Kidney capillary endothelial cell (primary cell): ENCODE measurements around the gene STK35.

ENCODE experiments used
- DNase-seq: peaks from one replicate; pipeline ENCODE4 v3.0.0-alpha.2; 2018; ENCODE audit warnings: low spot score

The STK35 gene

DNA sequence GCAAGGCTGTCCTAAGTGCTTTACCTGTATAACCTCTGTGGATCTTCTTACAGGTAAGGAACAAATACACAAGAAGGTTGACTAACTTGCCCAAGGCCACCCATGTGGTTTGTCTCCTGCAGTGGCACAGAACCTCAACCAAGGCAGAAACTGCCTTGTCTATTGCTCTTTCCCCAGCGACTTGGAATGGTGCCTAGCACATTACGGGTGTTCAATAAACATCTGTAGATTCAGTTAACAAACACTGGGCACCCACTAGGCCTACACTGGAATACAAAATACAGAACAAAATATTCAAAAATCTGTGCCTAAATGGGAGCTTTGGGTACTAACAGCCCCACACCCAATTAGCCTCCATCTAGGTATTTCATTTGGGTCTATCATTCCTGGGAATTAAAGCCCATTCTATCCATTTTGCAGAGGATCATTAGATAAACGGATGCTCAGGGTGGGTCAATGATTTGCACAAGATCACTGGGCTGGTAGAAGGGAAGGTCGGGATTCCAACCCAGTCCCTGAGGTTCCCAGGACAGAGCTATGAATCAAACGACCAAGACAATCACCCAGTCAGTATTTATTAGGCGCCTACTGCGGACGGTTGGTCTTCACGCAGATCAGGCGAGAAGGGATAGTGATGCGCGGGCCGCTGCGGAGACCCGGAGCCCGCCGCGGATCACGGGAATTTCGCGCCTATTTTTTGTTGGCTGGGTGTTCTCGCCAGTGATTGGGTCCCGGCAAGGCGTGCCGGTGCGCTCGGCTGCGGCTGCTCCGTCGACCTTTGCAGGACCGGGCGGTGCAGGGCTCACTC lies at the start of gene STK35:
TSS of gene STK35 (plus strand) at position 771 of the 808 bp plus-strand sequence. CDS start 55 bp downstream, outside the sequence.
- peak; percentile 35 for DNase-seq

DNA sequence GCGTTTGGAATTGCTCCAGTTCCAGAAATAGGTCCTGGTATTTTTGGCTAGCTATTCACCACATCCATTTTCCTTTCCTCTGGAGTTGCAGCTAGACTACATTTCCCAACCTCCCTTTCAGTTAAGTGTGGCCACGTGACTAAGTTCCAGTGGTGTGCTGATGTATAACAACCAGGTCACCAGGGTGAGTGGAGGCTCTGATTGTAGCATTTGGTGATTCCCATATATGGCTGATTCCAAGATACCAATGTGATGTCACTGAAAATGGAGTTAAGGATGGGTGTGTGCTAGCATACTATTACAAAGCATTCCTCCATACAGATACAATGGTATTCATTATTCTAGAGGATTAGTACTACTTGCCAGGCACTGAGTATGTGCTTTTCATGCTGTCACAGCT lies 49.7 kb upstream of the STK35 start:
- no peak for DNase-seq

GRCh38 chr20:2052741-2053140 lies 48.9 kb upstream of the STK35 start:
- no peak for DNase-seq

DNA sequence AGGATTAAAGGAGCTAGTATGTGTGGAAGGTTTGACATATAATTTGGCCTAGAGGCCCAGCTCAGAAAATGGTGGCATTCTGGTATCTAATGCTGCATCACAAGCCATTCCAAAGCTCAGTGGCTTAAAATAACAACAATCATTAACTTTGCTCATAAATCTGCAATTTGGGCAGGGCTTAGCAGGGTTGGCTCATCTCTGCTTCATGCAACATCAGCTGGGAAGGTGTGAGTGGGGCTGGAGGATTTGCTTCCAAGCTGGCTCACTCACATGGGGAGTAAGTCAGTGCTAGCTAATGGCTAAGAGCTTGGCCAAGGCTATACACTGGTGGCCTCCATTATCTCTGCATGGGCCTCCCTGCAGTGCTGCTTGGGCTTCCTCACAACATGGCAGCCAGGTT lies 48.0 kb upstream of the STK35 start:
- DNase-seq, result no peak

DNA sequence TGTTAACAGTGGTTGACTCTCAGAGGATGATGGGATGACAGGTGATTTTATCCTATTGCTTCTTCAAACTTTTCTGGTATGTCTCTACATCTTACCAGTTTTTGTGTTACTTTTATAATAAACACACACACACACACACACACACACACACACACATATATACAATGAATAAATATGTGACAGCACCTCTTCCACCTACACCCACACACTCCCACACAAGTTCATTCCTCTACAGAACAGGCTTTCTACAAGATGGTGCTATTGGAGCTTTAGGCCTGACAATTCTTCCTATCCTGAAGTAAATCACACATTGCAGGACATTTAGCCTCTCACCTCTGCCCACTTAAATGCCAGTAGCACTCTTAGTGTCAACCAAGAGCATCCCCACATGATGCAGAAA lies 46.7 kb upstream of the STK35 start:
- DNase-seq, result no peak

DNA sequence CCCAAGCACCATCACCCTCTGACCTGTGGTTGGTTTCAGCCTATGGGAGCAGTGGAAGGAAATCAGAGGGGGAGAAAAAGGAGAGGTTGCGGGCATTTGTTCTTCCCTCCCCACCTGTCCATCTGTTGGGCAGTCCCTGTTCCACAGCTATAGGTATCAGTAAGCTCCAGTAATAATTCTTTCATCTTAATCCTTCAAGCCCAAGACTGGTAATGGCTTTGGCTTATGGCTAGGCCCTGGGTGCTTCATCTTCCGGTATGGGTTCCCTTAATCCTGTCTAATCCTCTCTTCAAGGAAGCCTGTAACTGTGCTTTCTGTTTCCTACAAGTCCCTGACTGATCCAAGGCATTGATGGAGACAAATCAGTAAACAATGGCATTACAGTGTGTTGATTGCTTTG lies 42.2 kb upstream of the STK35 start:
- DNase-seq, result no peak

- no peak for DNase-seq
These were observed 36.5 kb upstream of the STK35 start for GRCh38 chr20:2065099-2065498.

DNA sequence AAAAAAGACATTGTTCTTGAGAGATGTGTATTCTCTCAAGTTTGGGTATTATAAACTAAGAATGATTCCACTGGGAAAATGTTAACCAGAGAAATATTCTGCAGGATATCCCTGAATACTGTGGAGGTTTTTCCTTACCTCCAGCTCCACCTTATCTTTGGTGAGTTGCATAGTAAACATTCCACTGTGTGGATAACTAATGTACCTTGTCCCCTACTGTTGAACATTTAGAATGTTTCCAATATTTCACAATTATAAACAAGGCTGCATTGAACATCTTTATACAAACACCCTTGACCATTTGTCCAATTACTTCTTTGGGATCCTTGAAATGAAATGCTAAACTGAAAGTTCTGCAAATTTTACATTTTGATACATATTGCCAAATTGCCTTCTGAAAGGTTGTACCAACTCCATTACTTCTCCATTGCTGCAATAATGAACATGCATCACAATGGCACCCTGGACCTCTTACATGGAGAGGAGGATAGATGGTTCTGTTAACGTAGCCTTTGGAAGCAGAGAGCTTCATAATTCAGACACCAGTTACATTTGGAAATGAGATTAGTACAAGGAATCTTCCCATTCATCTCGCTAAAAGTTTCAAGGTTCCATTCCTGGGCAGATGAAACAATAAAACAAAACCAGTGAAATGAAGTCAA lies 35.0 kb upstream of the STK35 start:
- DNase-seq, result no peak

GRCh38 chr20:2080532-2081224 lies 20.9 kb upstream of the STK35 start:
- DNase-seq, result no peak

DNA sequence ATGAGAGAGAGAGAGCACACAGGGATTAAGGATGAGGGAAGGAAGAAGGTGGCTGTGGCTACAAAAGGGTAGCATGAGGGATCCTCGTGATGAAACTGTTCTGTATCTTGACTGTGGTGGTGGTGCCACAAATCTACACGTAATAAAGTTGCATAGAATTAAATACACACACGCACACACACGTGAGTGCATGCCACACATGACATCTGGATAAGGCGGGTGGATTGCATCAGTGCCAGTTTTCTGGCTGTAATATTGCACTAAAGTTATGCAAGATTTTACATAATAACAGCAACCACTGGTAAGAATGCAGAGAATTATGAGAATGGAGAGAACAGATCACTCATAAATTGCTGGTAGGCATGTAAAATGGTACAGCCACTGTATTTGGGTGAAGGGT lies 16.9 kb upstream of the STK35 start:
- no peak for DNase-seq

GRCh38 chr20:2086177-2086979 lies 15.2 kb upstream of the STK35 start:
- DNase-seq, result no peak

DNA sequence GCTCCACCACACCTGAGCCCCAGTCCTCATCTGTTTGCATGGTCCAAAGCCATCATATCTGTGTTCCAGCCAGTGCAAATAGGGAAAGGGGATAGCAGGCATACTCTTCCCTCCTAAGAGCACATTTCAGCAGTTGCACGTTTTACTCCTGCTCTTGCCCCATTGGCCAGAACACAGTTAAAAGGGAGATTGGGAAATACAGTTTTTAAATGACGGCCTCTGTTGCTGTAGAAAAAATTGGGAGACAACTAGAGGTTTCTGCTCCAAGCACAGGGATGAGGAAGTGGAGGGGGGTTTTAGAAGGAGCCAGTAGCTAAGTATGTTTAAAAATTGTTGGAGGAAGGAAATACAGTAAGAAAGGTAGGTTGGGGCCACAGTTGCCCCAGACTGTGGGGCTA lies 14.6 kb upstream of the STK35 start:
- no peak for DNase-seq

DNA sequence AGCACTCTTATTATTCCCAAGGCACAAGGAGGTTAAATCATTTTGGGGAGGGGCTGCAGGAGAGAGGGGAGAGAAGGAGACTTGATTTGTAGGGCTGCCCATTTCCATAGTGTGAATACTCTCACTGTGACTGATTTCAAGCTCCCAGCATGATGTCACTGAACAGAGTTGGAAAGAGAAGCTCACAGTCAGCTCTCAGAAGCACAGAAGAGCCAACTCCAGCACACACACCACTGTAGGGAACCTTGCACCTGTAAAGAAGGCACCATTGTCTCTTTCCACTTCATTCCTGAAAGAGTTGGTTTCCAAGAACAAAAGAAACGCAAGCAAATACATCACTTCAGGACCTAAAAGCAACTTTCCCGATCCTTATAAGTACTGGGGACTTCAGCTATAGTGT lies 12.7 kb upstream of the STK35 start:
- no peak for DNase-seq

- DNase-seq, result no peak
These were observed 12.2 kb upstream of the STK35 start for GRCh38 chr20:2089447-2089846.

DNA sequence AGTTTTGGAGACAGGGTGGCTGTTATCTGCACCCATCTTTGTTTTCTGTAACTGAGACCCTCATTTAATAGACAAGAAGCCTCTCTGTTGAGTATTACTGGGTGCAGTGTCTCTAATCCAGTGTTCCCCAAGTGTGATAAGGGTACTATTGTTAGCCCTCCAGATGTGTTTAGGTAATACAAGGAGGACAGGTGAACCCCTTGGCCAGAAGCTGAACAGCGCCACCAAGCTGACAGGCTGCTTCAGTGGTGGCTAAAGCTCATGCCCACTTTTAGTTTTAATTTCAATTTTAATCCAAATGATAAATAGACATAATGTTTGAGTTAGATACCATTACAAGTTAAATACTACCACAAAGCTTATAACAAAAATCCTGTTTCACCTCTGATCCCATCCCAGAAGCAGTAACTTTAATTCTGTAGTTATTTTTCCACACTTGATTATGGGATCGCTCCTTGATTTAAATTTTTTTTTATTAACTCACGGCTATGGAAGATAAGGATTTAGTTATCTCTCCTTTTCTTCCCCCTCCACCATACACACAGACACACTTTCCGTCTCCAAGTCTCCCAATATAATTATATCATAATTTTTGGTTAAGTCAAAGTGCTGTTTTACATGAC lies 8.4 kb upstream of the STK35 start:
- no peak for DNase-seq

GRCh38 chr20:2093883-2094282 lies 7.7 kb upstream of the STK35 start:
- DNase-seq, result no peak

DNA sequence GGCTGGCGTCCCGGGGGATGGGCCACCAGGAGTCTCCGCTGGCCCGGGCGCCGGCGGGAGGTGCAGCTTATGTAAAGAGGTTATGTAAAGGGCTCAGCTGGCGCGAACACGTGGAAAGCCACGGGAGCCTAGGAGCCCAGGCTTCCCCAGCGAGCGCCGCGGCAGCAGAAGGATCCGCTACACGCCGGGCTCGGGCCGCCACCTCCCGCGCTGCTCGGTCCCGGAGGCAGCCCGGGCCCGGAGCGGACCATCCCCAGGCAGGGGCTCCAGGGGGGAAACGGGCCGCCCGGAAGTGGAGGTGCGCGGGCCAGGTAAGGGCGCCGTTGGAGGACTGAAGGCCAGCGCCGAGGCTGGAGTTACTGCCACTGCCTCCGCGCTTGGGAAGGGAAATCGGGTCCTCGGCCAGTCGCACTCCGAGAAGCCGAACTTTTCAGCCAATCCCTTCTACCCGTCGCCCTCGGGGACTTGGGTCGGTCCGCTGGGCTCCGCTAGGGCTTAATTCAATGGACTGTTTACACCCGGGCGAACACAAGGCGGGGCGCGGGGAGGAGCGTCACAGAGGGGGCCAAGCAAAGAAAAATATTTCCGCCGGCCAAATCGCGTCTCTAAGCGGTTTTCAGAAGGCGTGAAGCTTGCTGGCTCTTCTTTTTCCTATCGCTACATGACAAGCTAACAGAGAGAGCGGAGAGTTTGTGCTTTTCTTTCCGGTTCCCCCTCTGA lies 398 bp downstream of the STK35 start:
- DNase-seq, result peak; percentile 90

DNA sequence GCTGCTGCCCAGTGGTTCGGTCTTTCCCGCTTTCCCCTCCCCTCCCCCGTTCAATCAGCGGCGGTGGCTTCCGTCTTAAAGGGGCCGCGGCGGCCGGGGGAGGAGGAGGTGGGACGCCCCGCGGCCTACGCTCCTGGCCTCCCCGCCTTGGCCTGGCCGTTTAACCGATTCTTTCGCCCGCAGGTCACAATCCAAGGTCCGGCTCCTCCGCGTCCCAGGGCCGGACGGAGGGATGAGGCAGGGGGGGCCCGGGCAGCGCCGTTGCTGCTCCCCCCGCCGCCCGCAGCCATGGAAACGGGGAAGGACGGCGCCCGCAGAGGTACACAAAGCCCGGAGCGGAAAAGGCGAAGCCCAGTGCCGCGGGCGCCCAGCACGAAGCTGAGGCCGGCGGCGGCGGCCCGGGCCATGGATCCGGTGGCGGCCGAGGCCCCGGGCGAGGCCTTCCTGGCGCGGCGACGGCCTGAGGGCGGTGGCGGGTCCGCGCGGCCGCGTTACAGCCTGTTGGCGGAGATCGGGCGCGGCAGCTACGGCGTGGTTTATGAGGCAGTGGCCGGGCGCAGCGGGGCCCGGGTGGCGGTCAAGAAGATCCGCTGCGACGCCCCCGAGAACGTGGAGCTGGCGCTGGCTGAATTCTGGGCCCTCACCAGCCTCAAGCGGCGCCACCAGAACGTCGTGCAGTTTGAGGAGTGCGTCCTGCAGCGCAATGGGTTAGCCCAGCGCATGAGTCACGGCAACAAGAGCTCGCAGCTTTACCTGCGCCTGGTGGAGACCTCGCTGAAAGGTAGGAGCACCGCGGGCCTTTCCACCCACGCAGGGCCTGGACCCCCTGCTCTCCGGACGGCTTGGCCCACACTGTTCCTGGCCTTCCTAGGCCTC lies 1.2 kb downstream of the STK35 start:
- DNase-seq, result peak; percentile 62

DNA sequence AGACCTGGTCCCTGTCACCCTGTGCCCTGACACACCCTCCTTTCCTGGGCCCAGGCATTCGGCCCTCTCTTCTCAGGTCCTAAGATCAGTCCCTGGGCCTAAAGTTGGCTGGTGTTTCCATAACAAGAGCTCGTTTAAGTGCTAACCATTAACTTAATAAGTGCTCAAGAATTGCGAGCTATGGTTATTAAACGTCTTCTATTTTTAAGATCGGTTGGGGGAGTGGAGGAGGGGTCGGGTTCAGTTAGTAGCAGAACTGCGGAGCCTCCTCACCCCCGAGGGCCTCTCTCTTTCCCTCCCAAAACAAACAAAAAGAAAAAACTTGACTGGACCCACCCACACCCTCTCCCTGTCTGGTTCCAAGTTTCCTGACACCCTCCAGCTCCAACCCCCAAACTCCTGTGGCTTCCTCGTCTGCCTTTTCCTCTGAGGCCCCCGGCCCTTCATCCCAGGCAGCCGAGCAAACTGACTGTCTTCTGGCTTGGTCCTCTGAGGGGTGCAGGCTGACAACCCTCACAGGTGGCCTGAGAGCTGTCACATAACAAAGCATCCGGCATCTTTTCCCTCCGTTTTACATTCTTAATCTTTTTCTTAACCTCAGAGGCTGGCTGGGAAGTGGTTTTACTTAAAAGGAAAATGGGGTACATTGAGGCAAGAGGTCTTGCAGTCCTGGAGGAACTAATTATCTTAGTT lies 2.0 kb downstream of the STK35 start:
- DNase-seq, result no peak

GRCh38 chr20:2104236-2104635 lies 2.6 kb downstream of the STK35 start:
- no peak for DNase-seq
